Activated CD8-positive, alpha-beta memory T cell treated with anti-CD3 and anti-CD28 coated beads, Interleukin-2, amount 50 U/mL, for 4 hours (primary cell): Measurements from ENCODE around the gene TYW1B.
"Not testable (repeated sequence)": the region's sequence is repeated elsewhere in the genome, so short reads cannot be mapped to it uniquely, and the experiment has no call there.

ENCODE experiments used
- DNase-seq: peaks from one replicate; pipeline ENCODE4 v3.0.0-alpha.2; 2020

The TYW1B gene

DNA sequence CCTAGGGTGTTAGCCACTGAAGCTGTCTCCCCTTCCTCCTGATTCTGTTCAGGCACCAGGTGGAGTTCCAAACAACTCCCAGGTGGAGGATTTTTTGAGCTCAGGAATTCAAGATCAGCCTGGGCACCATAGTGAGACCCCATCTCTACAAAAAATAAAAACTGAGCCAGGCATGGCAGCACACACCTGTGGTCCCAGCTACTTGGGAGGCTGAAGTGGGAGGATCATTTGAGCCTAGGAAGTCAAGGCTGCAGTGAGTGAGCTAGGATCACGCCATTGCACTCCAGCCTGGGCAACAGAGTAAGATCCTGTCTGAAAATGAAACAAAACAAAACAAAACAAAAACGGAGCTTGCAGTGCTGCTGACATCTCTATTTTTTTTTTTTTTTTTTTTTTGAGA is 287.1 kb downstream of the TYW1B start:
- no peak for DNase-seq

DNA sequence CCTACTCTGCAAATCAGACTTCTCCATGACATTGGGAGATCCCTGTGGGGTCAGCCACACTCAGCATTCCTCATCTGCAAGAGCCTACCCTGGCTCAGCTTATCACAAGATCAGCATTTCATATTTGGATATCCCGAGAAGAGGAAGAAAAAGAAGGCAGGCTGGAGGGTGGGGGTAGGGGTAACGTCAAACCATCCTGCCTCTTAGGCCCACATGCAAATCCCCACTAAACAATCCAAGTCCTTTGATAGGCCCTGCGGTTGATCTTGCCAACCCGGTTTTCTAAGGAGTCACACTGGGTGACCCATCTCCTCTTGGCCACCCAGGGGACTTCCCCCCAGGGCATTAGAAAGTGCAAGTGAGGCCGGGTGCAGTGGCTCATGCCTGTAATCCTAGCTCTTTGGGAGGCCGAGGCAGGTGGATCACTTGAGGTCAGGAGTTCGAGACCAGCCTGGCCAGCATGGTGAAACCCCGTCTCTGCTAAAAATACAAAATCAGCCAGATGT is 287.8 kb downstream of the TYW1B start:
- no peak for DNase-seq

DNA sequence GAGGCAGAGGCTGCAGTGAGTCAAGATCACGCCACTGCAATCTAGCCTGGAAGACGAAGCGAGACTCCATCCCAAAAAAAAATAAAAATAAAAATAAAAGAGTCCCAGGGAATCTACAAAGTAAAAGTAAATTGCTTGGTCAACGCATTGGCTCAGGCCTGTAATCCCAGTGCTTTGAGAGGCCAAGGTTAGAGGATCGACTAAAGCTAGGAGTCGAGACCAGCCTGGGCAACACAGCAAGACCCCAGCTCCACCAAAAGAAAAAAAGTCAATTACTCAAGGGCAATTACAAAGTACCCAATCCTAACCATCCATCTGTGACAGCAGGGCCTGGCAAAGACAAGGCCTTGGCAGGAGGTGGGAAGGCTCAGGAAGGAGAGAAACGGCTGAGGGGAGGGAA is 288.3 kb downstream of the TYW1B start:
- no peak for DNase-seq

DNA sequence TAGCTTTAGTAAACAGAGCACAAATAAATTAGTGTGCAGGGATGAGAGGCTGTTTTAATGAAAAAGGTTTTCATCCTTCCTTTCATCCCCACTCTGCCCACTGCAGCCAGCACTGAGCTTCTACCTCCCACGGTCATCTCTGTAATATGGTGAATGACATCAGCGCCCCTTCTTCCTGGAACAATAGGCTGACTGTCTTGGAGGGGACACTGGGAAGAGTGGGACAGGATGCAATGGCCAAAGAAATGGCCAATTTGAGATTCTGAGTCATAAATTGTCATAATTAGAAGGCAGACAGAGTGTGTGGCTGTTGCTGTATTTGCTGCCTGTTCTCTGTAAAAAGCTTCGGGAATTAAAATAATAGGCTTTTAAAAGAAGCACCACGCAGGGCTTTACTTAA is 289.1 kb downstream of the TYW1B start:
- DNase-seq, result no peak

DNA sequence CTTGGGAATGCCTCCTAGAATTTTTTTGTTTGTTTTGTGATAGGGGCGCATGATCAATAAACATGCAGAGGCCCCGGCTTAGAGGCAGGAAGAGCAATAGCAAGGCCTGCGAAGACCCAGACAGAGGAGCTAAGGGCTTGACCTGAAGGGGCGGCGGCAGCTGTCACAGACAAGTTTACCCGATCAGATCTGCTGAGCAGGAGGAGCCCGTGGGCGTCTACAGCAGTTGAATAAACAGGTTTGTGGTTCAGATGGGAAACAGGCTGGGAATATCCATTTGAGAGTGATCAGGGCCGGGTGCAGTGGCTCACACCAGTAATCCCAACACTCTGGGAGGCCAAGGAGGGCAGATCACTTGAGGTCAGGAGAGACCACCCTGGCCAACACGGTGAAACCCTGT is 289.9 kb downstream of the TYW1B start:
- DNase-seq, result no peak

DNA sequence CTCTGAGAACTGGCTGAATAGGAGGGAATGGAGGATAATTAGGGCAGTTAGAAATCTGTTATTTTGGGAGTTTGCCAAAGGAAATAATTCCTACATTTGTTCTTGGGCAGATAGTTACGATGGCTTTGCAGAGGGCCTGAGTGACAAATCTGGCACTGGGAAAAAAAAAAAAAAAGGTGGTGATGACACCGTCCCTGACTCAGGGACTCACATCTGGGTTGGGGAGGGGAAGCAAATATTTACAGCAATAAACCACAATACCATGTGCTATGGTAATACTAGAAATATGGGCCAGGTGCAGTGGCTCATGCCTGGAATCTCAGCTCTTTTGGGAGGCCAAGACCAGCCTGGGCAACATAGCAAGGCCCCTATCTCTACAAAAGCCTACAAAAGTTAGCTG is 292.0 kb downstream of the TYW1B start:
- not testable (repeated sequence) for DNase-seq

DNA sequence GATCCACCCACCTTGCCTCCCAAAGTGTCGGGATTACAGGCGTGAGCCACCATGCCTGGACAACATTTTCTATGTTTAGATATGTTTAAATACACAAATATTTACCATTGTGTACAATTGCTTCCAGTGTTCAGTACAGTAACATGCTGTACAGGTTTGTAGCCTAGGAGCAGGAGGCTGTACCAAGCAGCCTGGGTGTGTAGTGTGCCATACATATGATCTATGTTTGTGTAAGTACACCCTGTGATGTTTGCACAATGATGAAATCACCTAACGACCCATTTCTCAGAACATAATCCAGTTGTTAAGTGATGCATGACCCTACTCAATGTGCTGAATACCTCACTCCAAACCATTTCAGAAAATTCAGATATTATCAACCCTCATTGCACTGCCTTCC is 297.0 kb downstream of the TYW1B start:
- DNase-seq, result not testable (repeated sequence)
